B cell (primary cell): Measurements from ENCODE around the gene RNF181. TPM values are rescaled to one million over a fixed set of nuclear protein-coding genes. Genes with fewer than 3 reads are reported as not detected.

Experiments used
- ATAC-seq: fragments of 200-7000 bp; cut with Tn5 transposase; one replicate; pipeline ENCODE4 v1.10.0; 2021; ENCODE audit warnings: low read depth, mild to moderate bottlenecking, moderate number of reproducible peaks, moderate library complexity
- CTCF ChIA-PET: fragments of 350-600 bp; sonication (Branson Sonifier 250); formaldehyde crosslinking; loops from one replicate; lab custom pipeline; 2021; ENCODE audit warnings: antibody characterized with exemption, inconsistent platforms; lab: Charles Lee
- POLR2A ChIA-PET: fragments of 350-600 bp; sonication (Branson Sonifier 250); formaldehyde crosslinking; loops from one replicate; lab custom pipeline; 2021; ENCODE audit warnings: antibody characterized with exemption; lab: Charles Lee
- DNase-seq: peaks from one replicate; pipeline ENCODE4 v3.0.0; 2013
- H2AFZ ChIP-seq: 2 replicates; pipeline ENCODE4 v1.6.1; 2012; ENCODE audit warnings: mild to moderate bottlenecking, low read depth, low read length; ENCODE audit not compliant: insufficient read depth, poor library complexity, severe bottlenecking
- H3K27ac ChIP-seq, 2 donors: 1 replicate in 1 of 2; 2 replicates in 1 of 2; pipeline ENCODE4 v1.5.1; 2012 to 2013; ENCODE audit warnings: low read length in 2 of 2, mild to moderate bottlenecking in 2 of 2, moderate library complexity in 1 of 2
- H3K27me3 ChIP-seq, 4 experiments: fragments of 200-600 bp in 1 of 4; sonication (generic) in 1 of 4; replicated peaks in 1 of 4; 1 replicate in 2 of 4; 2 replicates in 2 of 4; pipeline versions ENCODE4 v1.6.1 to v1.7.0; 2013 to 2016; ENCODE audit warnings: low read length in 3 of 4, mild to moderate bottlenecking in 2 of 4, mixed read lengths in 1 of 4, moderate library complexity in 1 of 4; ENCODE audit not compliant: insufficient read depth in 4 of 4, control insufficient read depth in 3 of 4; ENCODE audit errors: control extremely low read depth in 1 of 4
- H3K36me3 ChIP-seq, 2 experiments: replicated peaks in 1 of 2; 1 replicate in 1 of 2; 2 replicates in 1 of 2; pipeline versions ENCODE4 v1.6.1 to v1.7.1; 2013; ENCODE audit warnings: low read length in 1 of 2; ENCODE audit not compliant: insufficient read depth in 2 of 2, control insufficient read depth in 1 of 2; ENCODE audit errors: control extremely low read depth in 1 of 2, extremely low read depth in 1 of 2
- H3K4me1 ChIP-seq, 2 donors: fragments of 200-600 bp in 1 of 2; sonication (generic) in 1 of 2; 1 replicate in 1 of 2; 2 replicates in 1 of 2; pipeline versions ENCODE4 v1.5.1 to v1.6.1; 2013 to 2017; ENCODE audit warnings: low read length in 2 of 2; ENCODE audit not compliant: control insufficient read depth in 2 of 2, insufficient read depth in 2 of 2
- H3K4me2 ChIP-seq: replicated peaks from 2 replicates; pipeline ENCODE3; 2012; ENCODE audit warnings: mild to moderate bottlenecking, low read depth, low read length; ENCODE audit not compliant: poor library complexity, severe bottlenecking
- H3K4me3 ChIP-seq, 5 experiments: fragments of 200-600 bp in 1 of 5; sonication (generic) in 1 of 5; 1 replicate in 3 of 5; 2 replicates in 2 of 5; pipeline versions ENCODE4 v1.5.1 to v1.7.0; 2011 to 2016; ENCODE audit warnings: low read length in 4 of 5, mild to moderate bottlenecking in 4 of 5, low read depth in 2 of 5, control low read depth in 1 of 5, moderate library complexity in 1 of 5; ENCODE audit not compliant: insufficient read depth in 1 of 5; ENCODE audit errors: control extremely low read depth in 1 of 5, extremely low read depth in 1 of 5
- H3K79me2 ChIP-seq: fragments of 200-600 bp; sonication (generic); one replicate; pipeline ENCODE4 v1.6.0; 2016; ENCODE audit warnings: low read length; ENCODE audit not compliant: control insufficient read depth, insufficient read depth
- H3K9ac ChIP-seq: fragments of 200-600 bp; sonication (generic); 2 replicates; pipeline ENCODE4 v1.6.1; 2017; ENCODE audit warnings: mild to moderate bottlenecking, low read length, moderate library complexity
- H3K9me3 ChIP-seq, 3 donors: one replicate each; pipeline versions ENCODE4 v1.6.1 to v1.7.1; 2013; ENCODE audit warnings: low read length in 2 of 3; ENCODE audit not compliant: control insufficient read depth in 2 of 3, insufficient read depth in 1 of 3; ENCODE audit errors: control extremely low read depth in 1 of 3
- H4K20me1 ChIP-seq: 2 replicates; pipeline ENCODE4 v1.6.0; 2012; ENCODE audit warnings: mild to moderate bottlenecking, low read length; ENCODE audit not compliant: insufficient read depth, control insufficient read depth, poor library complexity, severe bottlenecking
- H3K27ac Mint-ChIP-seq: one replicate; pipeline ENCODE4 v1.8.0; 2021; ENCODE audit warnings: mixed read lengths
- H3K27me3 Mint-ChIP-seq: one replicate; pipeline ENCODE4 v1.8.0; 2021; ENCODE audit warnings: mixed read lengths
- H3K4me1 Mint-ChIP-seq: one replicate; pipeline ENCODE4 v1.8.0; 2021; ENCODE audit warnings: mixed read lengths
- H3K4me3 Mint-ChIP-seq: one replicate; pipeline ENCODE4 v1.8.0; 2021; ENCODE audit warnings: mixed read lengths
- H3K9me3 Mint-ChIP-seq: one replicate; pipeline ENCODE4 v1.8.0; 2022; ENCODE audit warnings: mixed read lengths; ENCODE audit not compliant: insufficient read depth
- EZH2 ChIP-seq: IDR thresholded peaks from 2 replicates; pipeline ENCODE4 v1.6.1; 2012; ENCODE audit warnings: borderline replicate concordance, low read depth, mild to moderate bottlenecking, moderate library complexity, low read length; ENCODE audit not compliant: insufficient read depth, poor library complexity, severe bottlenecking
- WGBS: methylation state at CpG from one replicate; pipeline ENCODE4 v1.1.5; 2013; ENCODE audit warnings: missing lambda C conversion rate; ENCODE audit not compliant: insufficient coverage; 5-methylcytosine and 5-hydroxymethylcytosine counted together
- intact Hi-C: fragments of 100-400 bp; cut with micrococcal nuclease; formaldehyde crosslinking; loops from one replicate; pipeline ENCODE4 v1.10.0; 2022
- polyA plus RNA-seq: library from polyadenylated mRNA; depleted of rRNA; stranded (reverse); fragments of >200 nt; gene quantifications from 2 replicates; pipeline ENCODE4 v1.2.3, GENCODE V29; 2012
- total RNA-seq, 2 donors: library from RNA; stranded (reverse); fragments of 120-200 nt in 1 of 2; gene quantifications; 1 replicate in 1 of 2; 2 replicates in 1 of 2; pipeline versions ENCODE4 v1.2.3 to v1.2.4, GENCODE V29; 2013 to 2022
- TF ChIP-seq, protein P1 (sequence below): fragments of 200-600 bp; IDR thresholded peaks from one replicate; pipeline ENCODE4 v1.8.0; 2022; ENCODE audit warnings: antibody characterized with exemption, mild to moderate bottlenecking

Gene RNF181
- total and polyA plus RNA-seq, 2 donors (not counting 1 experiment from before 2014, with no cell fraction given): 76.6 to 151 TPM

GRCh38 chr2:85604568-85605339, 9.2 kb downstream of the RNF181 start:
- no peaks in the 10 kb centered on the region for H3K9me3 Mint-ChIP-seq
- no peaks in the 10 kb centered on the region for H3K27me3 Mint-ChIP-seq
- Histone ChIP-seq H3K79me2 (peaks cover 23% of the 10 kb centered on the region), H2AFZ (no peak overlapping the region), H3K36me3 (peaks cover 0 to 26% of the 10 kb centered on the region in 2 experiments), H4K20me1 (peaks cover 29% of the 10 kb centered on the region), H3K4me1 (peaks cover 17 to 23% of the 10 kb centered on the region in 2 donors), H3K4me2 (no peak overlapping the region), H3K27ac (no peak overlapping the region), H3K4me3 (no peak overlapping the region), H3K27me3 (no peaks in the 10 kb centered on the region), H3K9ac (no peak overlapping the region), H3K9me3 (no peaks in the 10 kb centered on the region)
- H3K4me3 Mint-ChIP-seq: peak overlapping the region; percentile 29
- WGBS: 100% methylated on average over 1 of the region's 6 CpGs
- peak overlapping the region; percentile 66 for H3K27ac Mint-ChIP-seq
- ATAC-seq (no peak), DNase-seq (no peak)
- POLR2A ChIA-PET: interaction anchor here (1.1 kb wide), 1 partner anchor 12 kb away, joined by 5 read pairs; the partner anchor contains the start of gene USP39
- CTCF ChIA-PET: interaction anchor here (1.0 kb wide), 2 partner anchors 33 to 53 kb away, joined by 3 to 4 read pairs; no protein-coding TSS in a partner anchor
- intact Hi-C loops: loop anchor here (5.0 kb wide), 1 partner anchor 212 kb away; no protein-coding TSS in a partner anchor
- H3K4me1 Mint-ChIP-seq: peaks cover 43% of the 10 kb centered on the region
- no peak for TF ChIP-seq EZH2
- TF ChIP-seq, protein P1, sequence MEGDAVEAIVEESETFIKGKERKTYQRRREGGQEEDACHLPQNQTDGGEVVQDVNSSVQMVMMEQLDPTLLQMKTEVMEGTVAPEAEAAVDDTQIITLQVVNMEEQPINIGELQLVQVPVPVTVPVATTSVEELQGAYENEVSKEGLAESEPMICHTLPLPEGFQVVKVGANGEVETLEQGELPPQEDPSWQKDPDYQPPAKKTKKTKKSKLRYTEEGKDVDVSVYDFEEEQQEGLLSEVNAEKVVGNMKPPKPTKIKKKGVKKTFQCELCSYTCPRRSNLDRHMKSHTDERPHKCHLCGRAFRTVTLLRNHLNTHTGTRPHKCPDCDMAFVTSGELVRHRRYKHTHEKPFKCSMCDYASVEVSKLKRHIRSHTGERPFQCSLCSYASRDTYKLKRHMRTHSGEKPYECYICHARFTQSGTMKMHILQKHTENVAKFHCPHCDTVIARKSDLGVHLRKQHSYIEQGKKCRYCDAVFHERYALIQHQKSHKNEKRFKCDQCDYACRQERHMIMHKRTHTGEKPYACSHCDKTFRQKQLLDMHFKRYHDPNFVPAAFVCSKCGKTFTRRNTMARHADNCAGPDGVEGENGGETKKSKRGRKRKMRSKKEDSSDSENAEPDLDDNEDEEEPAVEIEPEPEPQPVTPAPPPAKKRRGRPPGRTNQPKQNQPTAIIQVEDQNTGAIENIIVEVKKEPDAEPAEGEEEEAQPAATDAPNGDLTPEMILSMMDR: no peak
